AG09309 (cell line): ENCODE results near the gene EZH2.

Experiments
- DNase-seq: peaks from one replicate; pipeline ENCODE4 v3.0.0-alpha.2; 2010; ENCODE audit warnings: low read depth
- H3K4me3 ChIP-seq: 2 replicates; pipeline ENCODE4 v1.5.1; 2011; ENCODE audit warnings: mild to moderate bottlenecking, low read depth, low read length, moderate library complexity; ENCODE audit not compliant: control insufficient read depth
- CTCF ChIP-seq: IDR thresholded peaks from 2 replicates; pipeline ENCODE4 v1.5.1; 2011; ENCODE audit warnings: mild to moderate bottlenecking, low read depth, low read length, inconsistent platforms; ENCODE audit not compliant: insufficient read depth, control insufficient read depth; ENCODE audit errors: missing control alignments

EZH2 gene

GRCh38 chr7:148800677-148801076 is 83.4 kb downstream of the EZH2 start:
- no peak for TF ChIP-seq CTCF
- no peak overlapping the region for H3K4me3 ChIP-seq

GRCh38 chr7:148799893-148800555 is 84.1 kb downstream of the EZH2 start:
- no peak overlapping the region for H3K4me3 ChIP-seq
- TF ChIP-seq CTCF = no peak
- DNase-seq = no peak

More at GRCh38 chr7:148800677-148801076, 83.4 kb downstream of the EZH2 start:
- no peak for DNase-seq

- no peak overlapping the region for H3K4me3 ChIP-seq
- no peak for DNase-seq
- TF ChIP-seq CTCF = no peak
Measured at GRCh38 chr7:148796841-148797240, 87.2 kb downstream of the EZH2 start.

GRCh38 chr7:148794476-148794875 is 89.6 kb downstream of the EZH2 start:
- TF ChIP-seq CTCF = no peak
- no peak overlapping the region for H3K4me3 ChIP-seq
- DNase-seq = no peak

- TF ChIP-seq CTCF = no peak
- H3K4me3 ChIP-seq = no peak overlapping the region
- no peak for DNase-seq
Measured at GRCh38 chr7:148793590-148793989, 90.5 kb downstream of the EZH2 start.

GRCh38 chr7:148791546-148791945 is 92.5 kb downstream of the EZH2 start:
- TF ChIP-seq CTCF = no peak
- DNase-seq = no peak
- no peak overlapping the region for H3K4me3 ChIP-seq
